Measurements from ENCODE around the gene DDRGK1.

GRCh38 chr20:3163099-3164042, 41.1 kb downstream of the DDRGK1 start:
- TF ChIP-seq CTCF (conservative IDR thresholded peaks at IDR 0.05; ENCODE audit: low read depth, low read length) (no peak), EZH2 (IDR thresholded peaks at IDR 0.05; ENCODE audit: low read length, unreplicated experiment) (no peak)
